ENCODE data around the gene ASAH2B.
A peak's percentile ranks its signal among the peaks of the same experiment; 100 is the strongest.
"Not testable (repeated sequence)": the region's sequence is repeated elsewhere in the genome, so short reads cannot be mapped to it uniquely, and the experiment has no call there.

ASAH2B gene

GRCh38 chr10:50738987-50739617 lies 634 bp upstream of the ASAH2B start:
- peak overlapping the region; percentile 50 for H3K27ac ChIP-seq
- H3K4me3 ChIP-seq (IDR thresholded peaks at IDR 0.05; ENCODE audit: insufficient read depth, low read depth, low read length); H3K27me3 ChIP-seq (ENCODE audit: insufficient read depth, low read depth); H3K79me2 ChIP-seq (ENCODE audit: insufficient read depth, low read depth); H4K20me1 ChIP-seq (ENCODE audit: insufficient read depth); H3K4me1 ChIP-seq (ENCODE audit: low read depth, poor library complexity, severe bottlenecking); H3K36me3 ChIP-seq (ENCODE audit: insufficient read depth): not testable (repeated sequence)
- peak overlapping the region; percentile 97 for H2AFZ ChIP-seq (ENCODE audit: low read depth)
- peak overlapping the region; percentile 70; the same call in 1 of the 2 replicates for H3K9ac ChIP-seq
- peak overlapping the region; percentile 78 for H3K4me2 ChIP-seq

DNA sequence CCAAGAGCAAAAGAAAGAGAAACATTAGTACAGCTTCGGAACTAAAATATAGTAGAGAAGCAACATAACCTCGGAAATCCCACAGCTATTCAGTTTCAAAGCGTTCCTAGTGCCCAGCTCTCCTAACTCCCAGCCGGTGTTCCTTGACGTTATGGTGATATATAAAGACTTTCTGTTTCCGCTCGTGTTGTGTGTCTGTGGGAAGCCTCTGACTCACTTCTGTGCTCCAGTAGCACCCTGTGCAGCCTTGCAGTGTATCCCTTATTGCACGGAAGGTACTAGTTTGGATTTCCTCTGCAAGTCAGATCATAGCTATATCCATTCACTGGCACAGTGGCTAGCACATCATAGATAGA lies 535 bp downstream of the ASAH2B start:
- peak overlapping the region; percentile 78 for H3K4me2 ChIP-seq
- H3K9ac ChIP-seq, result peak overlapping the region; percentile 70; the same call in 1 of the 2 replicates
- H3K27ac ChIP-seq, result peak overlapping the region; percentile 50
- no peak overlapping the region for H3K4me3 ChIP-seq (IDR thresholded peaks at IDR 0.05; ENCODE audit: insufficient read depth, low read depth, low read length)
- no peaks in the 10 kb centered on the region for H3K36me3 ChIP-seq (ENCODE audit: insufficient read depth)
- H3K27me3 ChIP-seq (ENCODE audit: insufficient read depth, low read depth), result no peaks in the 10 kb centered on the region
- no peaks in the 10 kb centered on the region for H3K79me2 ChIP-seq (ENCODE audit: insufficient read depth, low read depth)
- H2AFZ ChIP-seq (ENCODE audit: low read depth), result peak overlapping the region; percentile 97
- no peaks in the 10 kb centered on the region for H4K20me1 ChIP-seq (ENCODE audit: insufficient read depth)
- H3K4me1 ChIP-seq (ENCODE audit: low read depth, poor library complexity, severe bottlenecking), result peaks cover 6% of the 10 kb centered on the region
- TF ChIP-seq, protein P1, sequence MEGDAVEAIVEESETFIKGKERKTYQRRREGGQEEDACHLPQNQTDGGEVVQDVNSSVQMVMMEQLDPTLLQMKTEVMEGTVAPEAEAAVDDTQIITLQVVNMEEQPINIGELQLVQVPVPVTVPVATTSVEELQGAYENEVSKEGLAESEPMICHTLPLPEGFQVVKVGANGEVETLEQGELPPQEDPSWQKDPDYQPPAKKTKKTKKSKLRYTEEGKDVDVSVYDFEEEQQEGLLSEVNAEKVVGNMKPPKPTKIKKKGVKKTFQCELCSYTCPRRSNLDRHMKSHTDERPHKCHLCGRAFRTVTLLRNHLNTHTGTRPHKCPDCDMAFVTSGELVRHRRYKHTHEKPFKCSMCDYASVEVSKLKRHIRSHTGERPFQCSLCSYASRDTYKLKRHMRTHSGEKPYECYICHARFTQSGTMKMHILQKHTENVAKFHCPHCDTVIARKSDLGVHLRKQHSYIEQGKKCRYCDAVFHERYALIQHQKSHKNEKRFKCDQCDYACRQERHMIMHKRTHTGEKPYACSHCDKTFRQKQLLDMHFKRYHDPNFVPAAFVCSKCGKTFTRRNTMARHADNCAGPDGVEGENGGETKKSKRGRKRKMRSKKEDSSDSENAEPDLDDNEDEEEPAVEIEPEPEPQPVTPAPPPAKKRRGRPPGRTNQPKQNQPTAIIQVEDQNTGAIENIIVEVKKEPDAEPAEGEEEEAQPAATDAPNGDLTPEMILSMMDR (conservative IDR thresholded peaks at IDR 0.05; ENCODE audit: low read depth, low read length), result no peak

GRCh38 chr10:50742820-50743219 lies 3.1 kb downstream of the ASAH2B start:
- H3K4me3 ChIP-seq (IDR thresholded peaks at IDR 0.05; ENCODE audit: insufficient read depth, low read depth, low read length); H3K36me3 ChIP-seq (ENCODE audit: insufficient read depth); H4K20me1 ChIP-seq (ENCODE audit: insufficient read depth); H3K27me3 ChIP-seq (ENCODE audit: insufficient read depth, low read depth); H3K9ac ChIP-seq; H3K4me2 ChIP-seq; H3K27ac ChIP-seq; H2AFZ ChIP-seq (ENCODE audit: low read depth); H3K4me1 ChIP-seq (ENCODE audit: low read depth, poor library complexity, severe bottlenecking); H3K79me2 ChIP-seq (ENCODE audit: insufficient read depth, low read depth): not testable (repeated sequence)

- not testable (repeated sequence) for H4K20me1 ChIP-seq (ENCODE audit: insufficient read depth); H3K4me2 ChIP-seq; H3K9ac ChIP-seq; H3K4me1 ChIP-seq (ENCODE audit: low read depth, poor library complexity, severe bottlenecking); H3K36me3 ChIP-seq (ENCODE audit: insufficient read depth); H3K27me3 ChIP-seq (ENCODE audit: insufficient read depth, low read depth); H2AFZ ChIP-seq (ENCODE audit: low read depth); H3K4me3 ChIP-seq (IDR thresholded peaks at IDR 0.05; ENCODE audit: insufficient read depth, low read depth, low read length); H3K27ac ChIP-seq; H3K79me2 ChIP-seq (ENCODE audit: insufficient read depth, low read depth)
Observed at GRCh38 chr10:50766774-50767513, 27.2 kb downstream of the ASAH2B start.

DNA sequence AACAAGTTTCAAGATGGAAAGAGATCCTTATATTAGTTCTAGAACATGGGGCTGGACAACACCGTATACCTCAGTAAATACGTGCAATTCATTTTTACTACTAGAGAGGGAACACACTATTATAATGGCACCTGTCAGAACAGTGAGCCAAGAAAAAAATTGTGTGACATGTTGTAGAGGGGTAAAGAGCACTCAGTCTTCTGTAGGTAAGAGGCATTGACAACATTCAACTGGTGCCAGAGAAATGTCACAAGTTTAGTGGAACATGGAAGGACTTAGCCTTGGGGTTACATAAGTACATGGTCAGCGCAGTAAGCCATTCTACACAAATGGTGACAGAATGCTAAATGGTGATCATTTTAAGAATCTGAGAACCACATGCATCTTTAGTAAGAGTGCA lies 32.3 kb downstream of the ASAH2B start:
- H3K36me3 ChIP-seq (ENCODE audit: insufficient read depth); H3K27me3 ChIP-seq (ENCODE audit: insufficient read depth, low read depth); H3K4me2 ChIP-seq; H3K9ac ChIP-seq; H3K27ac ChIP-seq; H4K20me1 ChIP-seq (ENCODE audit: insufficient read depth); H3K4me1 ChIP-seq (ENCODE audit: low read depth, poor library complexity, severe bottlenecking); H3K79me2 ChIP-seq (ENCODE audit: insufficient read depth, low read depth); H2AFZ ChIP-seq (ENCODE audit: low read depth); H3K4me3 ChIP-seq (IDR thresholded peaks at IDR 0.05; ENCODE audit: insufficient read depth, low read depth, low read length): not testable (repeated sequence)

GRCh38 chr10:50774868-50775267 lies 35.1 kb downstream of the ASAH2B start:
- not testable (repeated sequence) for H3K4me3 ChIP-seq (IDR thresholded peaks at IDR 0.05; ENCODE audit: insufficient read depth, low read depth, low read length); H3K4me2 ChIP-seq; H3K27ac ChIP-seq; H2AFZ ChIP-seq (ENCODE audit: low read depth); H3K27me3 ChIP-seq (ENCODE audit: insufficient read depth, low read depth); H3K4me1 ChIP-seq (ENCODE audit: low read depth, poor library complexity, severe bottlenecking); H3K79me2 ChIP-seq (ENCODE audit: insufficient read depth, low read depth); H4K20me1 ChIP-seq (ENCODE audit: insufficient read depth); H3K36me3 ChIP-seq (ENCODE audit: insufficient read depth); H3K9ac ChIP-seq

GRCh38 chr10:50780036-50780435 lies 40.3 kb downstream of the ASAH2B start:
- H2AFZ ChIP-seq (ENCODE audit: low read depth); H3K4me2 ChIP-seq; H4K20me1 ChIP-seq (ENCODE audit: insufficient read depth); H3K79me2 ChIP-seq (ENCODE audit: insufficient read depth, low read depth); H3K27ac ChIP-seq; H3K27me3 ChIP-seq (ENCODE audit: insufficient read depth, low read depth); H3K9ac ChIP-seq; H3K4me3 ChIP-seq (IDR thresholded peaks at IDR 0.05; ENCODE audit: insufficient read depth, low read depth, low read length); H3K4me1 ChIP-seq (ENCODE audit: low read depth, poor library complexity, severe bottlenecking); H3K36me3 ChIP-seq (ENCODE audit: insufficient read depth): not testable (repeated sequence)

DNA sequence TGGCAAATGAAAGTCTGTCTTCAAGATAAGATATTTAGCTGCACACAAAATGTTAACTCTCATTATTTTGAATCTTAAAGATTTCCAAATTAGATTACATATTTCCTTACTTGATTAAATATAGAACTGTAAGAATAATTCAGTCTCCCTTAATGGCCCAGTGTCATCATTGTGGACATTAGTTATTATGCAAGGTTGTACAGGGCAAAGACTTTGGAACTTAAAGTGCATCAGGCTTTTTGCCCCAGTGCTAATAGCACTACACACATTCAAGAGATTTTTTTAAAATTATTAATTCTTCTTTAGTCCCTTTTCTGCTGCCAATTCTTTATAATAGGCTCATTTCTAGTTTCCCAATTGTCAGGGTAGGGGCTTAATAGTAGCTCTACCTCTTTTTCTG lies 42.3 kb downstream of the ASAH2B start:
- not testable (repeated sequence) for H3K27ac ChIP-seq; H2AFZ ChIP-seq (ENCODE audit: low read depth)

GRCh38 chr10:50787962-50788361 lies 48.2 kb downstream of the ASAH2B start:
- H3K9ac ChIP-seq; H2AFZ ChIP-seq (ENCODE audit: low read depth); H3K79me2 ChIP-seq (ENCODE audit: insufficient read depth, low read depth); H3K4me1 ChIP-seq (ENCODE audit: low read depth, poor library complexity, severe bottlenecking); H4K20me1 ChIP-seq (ENCODE audit: insufficient read depth); H3K27ac ChIP-seq; H3K4me3 ChIP-seq (IDR thresholded peaks at IDR 0.05; ENCODE audit: insufficient read depth, low read depth, low read length); H3K4me2 ChIP-seq; H3K27me3 ChIP-seq (ENCODE audit: insufficient read depth, low read depth); H3K36me3 ChIP-seq (ENCODE audit: insufficient read depth): not testable (repeated sequence)

More for the DNA sequence above, 42.3 kb downstream of the ASAH2B start:
- H3K9ac ChIP-seq; H3K79me2 ChIP-seq (ENCODE audit: insufficient read depth, low read depth); H3K27me3 ChIP-seq (ENCODE audit: insufficient read depth, low read depth); H3K4me2 ChIP-seq; H3K4me3 ChIP-seq (IDR thresholded peaks at IDR 0.05; ENCODE audit: insufficient read depth, low read depth, low read length); H4K20me1 ChIP-seq (ENCODE audit: insufficient read depth); H3K4me1 ChIP-seq (ENCODE audit: low read depth, poor library complexity, severe bottlenecking); H3K36me3 ChIP-seq (ENCODE audit: insufficient read depth): not testable (repeated sequence)

All from KMS-11 (cell line).